ENCODE measurements around the gene MAGED4.
"Not testable (repeated sequence)": the region's sequence is repeated elsewhere in the genome, so short reads cannot be mapped to it uniquely, and the experiment has no call there.

The MAGED4 gene, protein sequence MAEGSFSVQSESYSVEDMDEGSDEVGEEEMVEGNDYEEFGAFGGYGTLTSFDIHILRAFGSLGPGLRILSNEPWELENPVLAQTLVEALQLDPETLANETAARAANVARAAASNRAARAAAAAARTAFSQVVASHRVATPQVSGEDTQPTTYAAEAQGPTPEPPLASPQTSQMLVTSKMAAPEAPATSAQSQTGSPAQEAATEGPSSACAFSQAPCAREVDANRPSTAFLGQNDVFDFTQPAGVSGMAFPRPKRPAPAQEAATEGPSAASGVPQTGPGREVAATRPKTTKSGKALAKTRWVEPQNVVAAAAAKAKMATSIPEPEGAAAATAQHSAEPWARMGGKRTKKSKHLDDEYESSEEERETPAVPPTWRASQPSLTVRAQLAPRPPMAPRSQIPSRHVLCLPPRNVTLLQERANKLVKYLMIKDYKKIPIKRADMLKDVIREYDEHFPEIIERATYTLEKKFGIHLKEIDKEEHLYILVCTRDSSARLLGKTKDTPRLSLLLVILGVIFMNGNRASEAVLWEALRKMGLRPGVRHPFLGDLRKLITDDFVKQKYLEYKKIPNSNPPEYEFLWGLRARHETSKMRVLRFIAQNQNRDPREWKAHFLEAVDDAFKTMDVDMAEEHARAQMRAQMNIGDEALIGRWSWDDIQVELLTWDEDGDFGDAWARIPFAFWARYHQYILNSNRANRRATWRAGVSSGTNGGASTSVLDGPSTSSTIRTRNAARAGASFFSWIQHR

GRCh38 chrX:52184440-52185077 lies at the start of gene MAGED4:
Gene MAGED4 (plus strand): TSS chrX:52184888. CDS start chrX:52185923, 1,035 bp downstream.
- peak; percentile 65 for ATAC-seq
- DNase-seq = not testable (repeated sequence)

DNA sequence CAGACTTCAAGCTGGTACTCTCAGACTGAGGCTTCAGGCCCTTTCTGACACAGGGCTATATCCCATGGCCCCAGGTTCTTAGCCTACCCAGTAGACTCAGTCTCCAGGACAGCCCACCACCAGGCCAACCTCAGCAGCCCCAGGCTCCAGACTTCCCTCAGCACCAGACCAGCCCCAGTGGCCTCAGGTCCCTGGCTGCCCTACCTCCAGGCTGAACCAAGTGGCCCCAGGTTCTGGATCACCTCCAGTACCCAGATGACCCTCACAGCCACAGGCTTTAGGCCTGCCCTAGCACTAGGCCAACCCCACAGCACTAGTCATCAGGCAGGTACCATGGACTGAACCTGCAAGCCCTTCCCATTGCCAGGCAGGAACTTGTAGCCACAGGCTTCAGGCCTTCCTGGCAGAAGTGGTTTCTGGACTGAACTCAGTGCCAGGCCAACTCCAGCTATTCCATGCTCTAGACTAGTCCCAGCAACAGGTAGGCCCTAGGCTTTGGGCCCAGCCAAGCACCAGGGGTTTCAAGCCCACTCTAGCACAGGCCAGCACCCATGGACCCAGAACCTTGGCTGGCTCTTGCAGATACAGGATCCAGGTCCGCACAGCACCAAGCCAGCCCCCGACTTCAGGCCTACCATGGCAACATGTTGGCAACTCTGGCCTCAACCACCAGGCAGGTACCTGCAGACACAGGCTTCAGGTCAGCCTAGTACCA lies 45.7 kb upstream of the MAGED4 start:
- DNase-seq (no peak), ATAC-seq (no peak)

GRCh38 chrX:52139545-52139895 lies 45.2 kb upstream of the MAGED4 start:
- ATAC-seq = no peak
- DNase-seq = no peak

DNA sequence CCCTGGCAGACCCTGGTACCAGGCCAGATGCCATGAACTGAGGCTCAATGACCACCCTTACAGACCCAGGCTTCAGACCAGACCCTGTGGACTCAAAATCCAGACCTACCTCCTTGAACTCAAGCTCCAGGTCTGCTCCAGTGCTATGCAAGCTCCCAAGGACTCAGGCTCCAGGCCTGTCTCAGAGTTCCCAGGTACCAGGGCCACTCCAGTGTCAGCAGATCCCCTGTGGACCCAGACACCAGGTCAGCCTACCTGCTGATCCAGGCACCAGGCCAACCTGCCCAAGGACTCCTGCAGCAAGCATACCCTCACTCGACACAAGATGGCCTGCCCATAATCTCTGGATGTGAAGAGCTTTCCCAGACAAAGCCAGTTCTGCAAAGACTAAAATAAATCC lies 44.7 kb upstream of the MAGED4 start:
- no peak for ATAC-seq

GRCh38 chrX:52150667-52151066 lies 34.0 kb upstream of the MAGED4 start:
- not testable (repeated sequence) for ATAC-seq, DNase-seq

More for the DNA sequence above, 44.7 kb upstream of the MAGED4 start:
- no peak for DNase-seq

DNA sequence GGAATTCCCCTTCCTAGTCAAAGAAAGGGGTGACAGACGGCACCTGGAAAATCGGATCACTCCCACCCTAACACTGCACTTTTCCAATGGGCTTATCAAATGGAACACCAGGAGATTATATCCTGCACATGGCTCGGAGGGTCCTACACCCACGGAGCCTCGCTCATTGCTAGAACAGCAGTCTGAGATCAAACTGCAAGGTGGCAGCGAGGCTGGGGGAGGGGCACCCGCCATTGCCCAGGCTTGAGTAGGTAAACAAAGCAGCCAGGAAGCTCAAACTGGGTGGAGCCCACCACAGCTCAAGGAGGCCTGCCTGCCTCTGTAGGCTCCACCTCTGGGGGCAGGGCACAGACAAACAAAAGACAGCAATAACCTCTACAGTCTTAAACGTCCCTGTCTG lies 24.5 kb upstream of the MAGED4 start:
- DNase-seq, ATAC-seq: not testable (repeated sequence)

DNA sequence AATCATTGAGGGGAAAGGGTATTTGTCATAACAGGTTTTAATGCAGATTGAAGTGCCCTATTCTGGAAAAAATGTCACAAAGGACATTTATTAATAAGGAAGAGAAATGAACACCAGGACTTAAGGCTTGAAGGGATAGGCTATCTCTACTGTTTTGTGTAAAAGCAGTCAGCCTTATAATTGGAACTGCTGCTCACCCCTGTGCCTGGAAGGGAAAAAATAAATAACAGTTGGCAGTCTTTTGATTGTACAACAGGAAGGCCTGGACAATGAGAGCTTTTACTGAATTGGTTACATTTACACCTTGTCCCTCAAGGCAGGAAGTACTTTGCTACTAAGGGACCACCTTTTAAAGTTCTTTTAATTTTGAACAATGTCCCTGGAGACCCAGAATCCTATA lies 17.8 kb upstream of the MAGED4 start:
- DNase-seq (no peak), ATAC-seq (no peak)

GRCh38 chrX:52171055-52171454 lies 13.6 kb upstream of the MAGED4 start:
- DNase-seq, ATAC-seq: not testable (repeated sequence)

DNA sequence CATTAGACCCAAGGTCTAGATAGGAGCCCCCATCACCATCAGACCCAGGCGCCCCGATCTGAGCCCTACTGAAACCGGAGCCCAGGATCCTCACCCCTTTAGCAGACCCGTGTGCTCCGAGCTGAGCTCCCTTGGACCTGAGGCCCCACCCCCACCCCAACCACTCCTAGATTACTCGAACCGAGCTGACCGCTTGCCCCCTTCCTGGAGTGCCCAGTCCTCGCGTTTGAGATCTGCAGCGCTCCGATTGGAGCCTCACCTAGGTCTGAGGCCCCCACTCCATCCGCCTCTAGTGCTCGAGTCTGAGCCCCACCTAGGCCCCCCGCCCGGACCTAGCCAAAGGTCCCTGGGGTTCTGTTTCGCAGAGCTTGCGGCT lies 378 bp downstream of the MAGED4 start:
- not testable (repeated sequence) for ATAC-seq, DNase-seq

- not testable (repeated sequence) for DNase-seq, ATAC-seq
Observed at GRCh38 chrX:52211405-52211804, 26.7 kb downstream of the MAGED4 start.

GRCh38 chrX:52213276-52213675 lies 28.6 kb downstream of the MAGED4 start:
- no peak for DNase-seq
- ATAC-seq = no peak

DNA sequence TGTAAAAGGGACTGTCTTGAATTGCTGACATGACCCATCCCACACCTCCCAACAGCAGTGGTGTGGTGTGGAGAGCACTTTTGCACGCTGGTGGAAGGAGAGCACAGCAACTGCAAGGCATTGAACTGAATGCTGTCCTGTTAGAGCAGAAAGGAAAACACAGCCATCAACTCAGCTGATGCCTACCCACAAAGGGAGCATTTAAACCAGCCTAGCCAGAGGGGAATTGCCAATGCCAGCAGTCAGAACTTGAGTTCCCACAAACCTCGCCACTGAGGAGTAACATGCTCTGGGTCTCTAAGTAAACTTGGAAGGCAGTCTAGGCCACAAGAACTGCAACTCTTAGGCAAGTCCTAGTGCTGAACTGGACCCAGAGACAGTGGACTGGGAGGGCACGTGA lies 31.9 kb downstream of the MAGED4 start:
- ATAC-seq = no peak
- no peak for DNase-seq

GRCh38 chrX:52217494-52218160 lies 32.9 kb downstream of the MAGED4 start:
- DNase-seq (no peak), ATAC-seq (no peak)

GRCh38 chrX:52220936-52221335 lies 36.2 kb downstream of the MAGED4 start:
- DNase-seq (no peak), ATAC-seq (no peak)

All from stimulated activated naive CD8-positive, alpha-beta T cell treated with anti-CD3 and anti-CD28 coated beads, Interleukin-15, Interleukin-2, amounts not matched to agents 100 U/mL and 50 U/mL, for 24 hours (primary cell).